Hepatocyte (in vitro differentiated cells): ENCODE measurements around the gene TFB2M.

Experiments
- EZH2 ChIP-seq: fragments of 200-600 bp; sonication (generic); IDR thresholded peaks from 2 replicates; pipeline ENCODE4 v1.6.1; 2016; ENCODE audit warnings: antibody characterized with exemption, mild to moderate bottlenecking, borderline replicate concordance
- TF ChIP-seq, protein P1 (sequence below): fragments of 200-600 bp; sonication (generic); IDR thresholded peaks from 2 replicates; pipeline ENCODE4 v1.5.1; 2016; ENCODE audit warnings: antibody characterized with exemption, mild to moderate bottlenecking; ENCODE audit not compliant: poor library complexity

DNA sequence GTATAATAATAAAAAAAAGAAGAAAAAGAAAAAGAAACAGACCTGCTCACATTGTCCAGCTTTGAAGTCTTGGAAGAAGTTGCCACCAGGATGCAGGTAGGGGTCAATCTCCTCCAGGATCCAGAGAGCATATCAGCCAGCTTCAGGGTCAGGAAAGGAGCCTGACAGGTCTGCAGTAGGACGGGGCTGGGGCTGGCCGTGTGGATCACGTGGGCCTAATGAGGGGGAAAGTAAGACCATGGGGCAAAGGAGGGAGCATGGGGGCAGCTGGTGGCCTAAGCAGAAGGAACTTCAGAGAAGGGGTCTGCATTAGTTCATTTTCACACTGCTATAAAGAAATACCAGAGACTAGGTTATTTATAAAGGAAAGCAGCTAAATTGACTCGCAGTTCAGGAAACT is 39.7 kb downstream of the TFB2M start:
- TF ChIP-seq, protein P1, sequence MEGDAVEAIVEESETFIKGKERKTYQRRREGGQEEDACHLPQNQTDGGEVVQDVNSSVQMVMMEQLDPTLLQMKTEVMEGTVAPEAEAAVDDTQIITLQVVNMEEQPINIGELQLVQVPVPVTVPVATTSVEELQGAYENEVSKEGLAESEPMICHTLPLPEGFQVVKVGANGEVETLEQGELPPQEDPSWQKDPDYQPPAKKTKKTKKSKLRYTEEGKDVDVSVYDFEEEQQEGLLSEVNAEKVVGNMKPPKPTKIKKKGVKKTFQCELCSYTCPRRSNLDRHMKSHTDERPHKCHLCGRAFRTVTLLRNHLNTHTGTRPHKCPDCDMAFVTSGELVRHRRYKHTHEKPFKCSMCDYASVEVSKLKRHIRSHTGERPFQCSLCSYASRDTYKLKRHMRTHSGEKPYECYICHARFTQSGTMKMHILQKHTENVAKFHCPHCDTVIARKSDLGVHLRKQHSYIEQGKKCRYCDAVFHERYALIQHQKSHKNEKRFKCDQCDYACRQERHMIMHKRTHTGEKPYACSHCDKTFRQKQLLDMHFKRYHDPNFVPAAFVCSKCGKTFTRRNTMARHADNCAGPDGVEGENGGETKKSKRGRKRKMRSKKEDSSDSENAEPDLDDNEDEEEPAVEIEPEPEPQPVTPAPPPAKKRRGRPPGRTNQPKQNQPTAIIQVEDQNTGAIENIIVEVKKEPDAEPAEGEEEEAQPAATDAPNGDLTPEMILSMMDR: no peak
- no peak for TF ChIP-seq EZH2
